ENCODE results near the gene EPHB1. TPM values are rescaled to one million over a fixed set of nuclear protein-coding genes. Genes with fewer than 3 reads are reported as not detected.
A peak's percentile ranks its signal among the peaks of the same experiment; 100 is the strongest.

Gene EPHB1
- total RNA-seq, 4 donors from 2014 or later: 2.3 to 5.6 (median 4.6) TPM

GRCh38 chr3:134799393-134799792 lies 4.3 kb downstream of the EPHB1 start:
- Histone ChIP-seq H3K9me3 (no peaks in the 10 kb centered on the region), H3K27me3 (no peaks in the 10 kb centered on the region), H3K4me1 (peaks cover 5 to 23% of the 10 kb centered on the region in 2 donors), H3K27ac (no peak overlapping the region), H3K4me3 (replicated peaks in 1 of 3) (no peak overlapping the region), H3K36me3 (no peaks in the 10 kb centered on the region)
- intact Hi-C loops (cut with DNase I): loop anchor here (10.0 kb wide), 1 partner anchor 1095 kb away; no protein-coding TSS in a partner anchor
- no peak for TF ChIP-seq POLR2A (IDR thresholded peaks at IDR 0.05)
- TF ChIP-seq, protein P1, sequence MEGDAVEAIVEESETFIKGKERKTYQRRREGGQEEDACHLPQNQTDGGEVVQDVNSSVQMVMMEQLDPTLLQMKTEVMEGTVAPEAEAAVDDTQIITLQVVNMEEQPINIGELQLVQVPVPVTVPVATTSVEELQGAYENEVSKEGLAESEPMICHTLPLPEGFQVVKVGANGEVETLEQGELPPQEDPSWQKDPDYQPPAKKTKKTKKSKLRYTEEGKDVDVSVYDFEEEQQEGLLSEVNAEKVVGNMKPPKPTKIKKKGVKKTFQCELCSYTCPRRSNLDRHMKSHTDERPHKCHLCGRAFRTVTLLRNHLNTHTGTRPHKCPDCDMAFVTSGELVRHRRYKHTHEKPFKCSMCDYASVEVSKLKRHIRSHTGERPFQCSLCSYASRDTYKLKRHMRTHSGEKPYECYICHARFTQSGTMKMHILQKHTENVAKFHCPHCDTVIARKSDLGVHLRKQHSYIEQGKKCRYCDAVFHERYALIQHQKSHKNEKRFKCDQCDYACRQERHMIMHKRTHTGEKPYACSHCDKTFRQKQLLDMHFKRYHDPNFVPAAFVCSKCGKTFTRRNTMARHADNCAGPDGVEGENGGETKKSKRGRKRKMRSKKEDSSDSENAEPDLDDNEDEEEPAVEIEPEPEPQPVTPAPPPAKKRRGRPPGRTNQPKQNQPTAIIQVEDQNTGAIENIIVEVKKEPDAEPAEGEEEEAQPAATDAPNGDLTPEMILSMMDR (IDR thresholded peaks at IDR 0.05): peak in 3 of 6 experiments; percentile 18 to 28 (median 27)
- peak; percentile 78 to 82 for DNase-seq
- 23 to 34% methylated on average over 6 of the region's 6 CpGs for WGBS, 2 donors

DNA sequence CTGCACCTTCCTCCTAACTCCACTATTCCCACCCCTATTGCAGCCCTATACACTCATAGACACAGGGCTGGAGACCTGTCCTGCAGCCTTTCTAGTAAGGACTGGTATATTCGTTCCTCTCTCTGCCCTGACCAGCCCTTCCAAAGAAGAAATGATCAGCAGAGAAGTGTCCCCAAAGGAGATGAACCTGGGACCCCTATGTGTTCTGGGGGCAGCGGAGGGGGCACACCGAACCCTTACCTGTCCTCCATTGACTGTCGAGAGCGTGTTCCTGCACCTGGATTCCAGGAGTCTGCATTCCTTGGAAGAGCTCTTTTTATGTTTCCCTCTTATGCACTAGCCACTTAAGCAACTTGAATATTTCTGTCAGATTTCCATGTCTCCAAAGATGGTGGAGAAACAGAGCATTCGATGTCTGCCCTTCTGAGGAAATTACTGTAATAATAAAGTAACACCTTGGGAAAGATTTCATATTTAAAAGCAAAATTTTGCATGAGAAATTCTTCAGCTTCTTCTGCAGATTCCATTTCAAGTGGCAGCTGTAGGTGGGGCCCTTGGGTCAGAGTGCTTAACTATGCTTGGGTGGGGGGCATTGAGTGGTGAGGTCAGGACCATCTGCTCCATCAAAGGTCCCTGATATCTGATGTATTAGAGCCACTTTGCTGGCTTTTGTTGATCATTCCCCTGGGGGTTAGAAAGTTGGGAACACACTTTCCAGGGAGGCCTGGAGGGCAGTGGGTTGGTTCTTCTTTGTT lies 6.3 kb downstream of the EPHB1 start:
- H3K4me1 ChIP-seq: peaks cover 5 to 14% of the 10 kb centered on the region in 2 donors
- 85 to 91% methylated on average over 6 of the region's 6 CpGs for WGBS, 2 donors

GRCh38 chr3:134802428-134803050 lies 7.5 kb downstream of the EPHB1 start:
- TF ChIP-seq POLR2A (IDR thresholded peaks at IDR 0.05): no peak
- TF ChIP-seq, protein P1 (IDR thresholded peaks at IDR 0.05): no peak

More for the DNA sequence above, 6.3 kb downstream of the EPHB1 start:
- Histone ChIP-seq H3K36me3 (no peaks in the 10 kb centered on the region), H3K27ac (no peak overlapping the region), H3K4me3 (replicated peaks in 1 of 3) (no peak overlapping the region), H3K9me3 (no peaks in the 10 kb centered on the region), H3K27me3 (no peaks in the 10 kb centered on the region)
- DNase-seq: no peak
- TF ChIP-seq POLR2A (IDR thresholded peaks at IDR 0.05): no peak
- TF ChIP-seq, protein P1 (IDR thresholded peaks at IDR 0.05): no peak
- intact Hi-C loops (cut with DNase I): no loop called here

GRCh38 chr3:134803051-134803505 lies 8.0 kb downstream of the EPHB1 start:
- Histone ChIP-seq H3K36me3 (no peaks in the 10 kb centered on the region), H3K27me3 (no peaks in the 10 kb centered on the region), H3K9me3 (no peaks in the 10 kb centered on the region), H3K27ac (no peak overlapping the region), H3K4me3 (replicated peaks in 1 of 3) (no peak overlapping the region), H3K4me1 (peaks cover 0 to 6% of the 10 kb centered on the region in 2 donors)
- no peak for DNase-seq
- no peak for TF ChIP-seq POLR2A (IDR thresholded peaks at IDR 0.05)
- TF ChIP-seq, protein P1 (IDR thresholded peaks at IDR 0.05): no peak
- intact Hi-C loops (cut with DNase I): no loop called here
- WGBS, 2 donors: 89 to 90% methylated on average over 3 of the region's 3 CpGs

More at GRCh38 chr3:134802428-134803050, 7.5 kb downstream of the EPHB1 start:
- intact Hi-C loops (cut with DNase I): no loop called here
- no peak for DNase-seq
- Histone ChIP-seq H3K4me1 (peaks cover 0 to 6% of the 10 kb centered on the region in 2 donors), H3K4me3 (replicated peaks in 1 of 3) (no peak overlapping the region), H3K27me3 (no peaks in the 10 kb centered on the region), H3K36me3 (no peaks in the 10 kb centered on the region), H3K9me3 (no peaks in the 10 kb centered on the region), H3K27ac (no peak overlapping the region)
- WGBS, 2 donors: 71 to 82% methylated on average over 2 of the region's 2 CpGs

DNA sequence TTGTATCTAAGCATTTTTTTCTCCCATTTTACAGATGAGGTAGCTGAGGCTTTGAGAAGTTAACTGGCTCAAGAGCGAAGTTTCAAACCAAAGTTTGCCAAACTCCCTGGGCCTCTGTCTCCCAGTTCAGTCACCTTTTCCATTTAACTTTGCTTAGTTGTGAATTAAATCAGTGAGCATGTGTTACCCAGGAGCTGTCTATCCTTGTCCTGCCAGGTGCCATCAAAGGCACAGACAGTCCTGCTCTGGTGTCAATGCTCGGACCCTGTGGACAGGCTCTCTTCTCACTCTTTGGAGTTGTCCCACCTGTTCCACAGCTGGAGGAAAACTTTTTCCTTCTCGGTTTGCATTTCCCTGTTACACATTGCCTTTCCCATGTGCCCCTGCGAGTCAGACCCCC lies 8.6 kb downstream of the EPHB1 start:
- intact Hi-C loops (cut with DNase I): no loop called here
- 91 to 93% methylated on average over 4 of the region's 4 CpGs for WGBS, 2 donors
- TF ChIP-seq POLR2A (IDR thresholded peaks at IDR 0.05): no peak
- TF ChIP-seq, protein P1 (IDR thresholded peaks at IDR 0.05): no peak
- no peaks in the 10 kb centered on the region for H3K36me3 ChIP-seq
- H3K27me3 ChIP-seq: no peaks in the 10 kb centered on the region
- peaks cover 0 to 6% of the 10 kb centered on the region in 2 donors for H3K4me1 ChIP-seq
- no peak overlapping the region for H3K4me3 ChIP-seq (replicated peaks in 1 of 3)
- DNase-seq: no peak
- no peak overlapping the region for H3K27ac ChIP-seq
- H3K9me3 ChIP-seq: no peaks in the 10 kb centered on the region

All from thyroid gland (tissue), 4 donors.